Tibial artery (tissue), 4 donors: ENCODE data around the gene AFF4.

Experiments
- DNase-seq, 2 donors: peaks; one replicate each; pipeline ENCODE4 v3.0.0-alpha.2; 2019
- H3K27ac ChIP-seq, 2 donors: fragments of 200-600 bp; sonication (generic) in 1 of 2; 1 replicate in 1 of 2; 2 replicates in 1 of 2; pipeline ENCODE4 v1.5.1; 2018 to 2019; ENCODE audit warnings: mild to moderate bottlenecking in 1 of 2
- H3K27me3 ChIP-seq, 2 donors: fragments of 200-600 bp; sonication (generic) in 1 of 2; one replicate each; pipeline versions ENCODE4 v1.5.1 to v1.6.0; 2016 to 2019
- H3K36me3 ChIP-seq, 3 donors: fragments of 200-600 bp; sonication (generic) in 2 of 3; one replicate each; pipeline ENCODE4 v1.5.1; 2016 to 2019; ENCODE audit warnings: mild to moderate bottlenecking in 2 of 3
- H3K4me1 ChIP-seq, 4 donors: fragments of 200-600 bp; sonication (generic) in 2 of 4; 1 replicate in 3 of 4; 2 replicates in 1 of 4; pipeline ENCODE4 v1.5.1; 2016 to 2019
- H3K4me3 ChIP-seq, 2 donors: fragments of 200-600 bp; sonication (generic) in 1 of 2; 1 replicate in 1 of 2; 2 replicates in 1 of 2; pipeline ENCODE4 v1.5.1; 2018 to 2019; ENCODE audit warnings: mild to moderate bottlenecking in 2 of 2
- H3K9me3 ChIP-seq, 3 donors: fragments of 200-600 bp; sonication (generic) in 1 of 3; one replicate each; pipeline ENCODE4 v1.5.1; 2016 to 2019
- intact Hi-C: fragments of 100-400 bp; cut with DNase I; formaldehyde crosslinking; loops from one replicate; pipeline ENCODE4 v1.15.0; 2023; ENCODE audit warnings: low total_unique reads
- TF ChIP-seq, protein P1 (sequence below), 2 experiments: fragments of 200-600 bp in 1 of 2; fragments of 450-650 bp in 1 of 2; IDR thresholded peaks; one replicate each; pipeline ENCODE4 v1.5.1; 2017 to 2019; ENCODE audit warnings: antibody characterized with exemption in 2 of 2, mild to moderate bottlenecking in 1 of 2, moderate library complexity in 1 of 2

Gene AFF4

DNA sequence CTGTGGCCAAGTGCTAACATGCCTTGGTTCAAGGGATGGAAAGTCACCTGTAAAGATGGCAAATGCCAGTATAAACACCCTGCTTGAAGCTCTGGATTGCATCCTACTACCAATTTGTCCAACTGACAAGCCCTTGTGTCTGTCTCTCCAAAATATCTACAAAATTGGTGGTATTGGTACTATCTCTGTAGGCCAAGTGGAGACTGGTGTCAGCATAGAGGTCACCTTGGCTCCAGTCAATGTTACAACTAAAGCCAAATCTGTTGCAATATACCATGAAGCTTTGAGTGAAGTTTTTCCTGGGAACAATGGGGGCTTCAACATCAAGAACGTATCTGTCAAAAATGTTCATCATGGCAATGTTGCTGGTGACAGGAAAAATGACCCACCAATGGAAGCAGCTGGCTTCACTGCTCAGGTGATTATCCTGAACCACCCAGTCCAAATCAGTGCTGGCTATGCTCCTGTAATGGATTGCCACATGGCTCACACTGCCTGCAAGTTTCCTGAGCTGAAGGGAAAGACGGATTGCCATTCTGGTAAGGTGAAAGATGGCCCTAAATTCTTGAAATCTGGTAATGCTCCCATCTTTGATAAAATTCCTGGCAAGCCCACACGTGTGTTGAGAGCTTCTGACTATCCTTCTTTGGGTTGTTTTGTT is 19.9 kb downstream of the AFF4 start:
- Histone ChIP-seq H3K9me3 (no peaks in the 10 kb centered on the region), H3K27ac (no peak overlapping the region), H3K4me1 (peaks cover 0 to 80% (median 25%) of the 10 kb centered on the region in 4 donors), H3K27me3 (no peaks in the 10 kb centered on the region), H3K4me3 (no peak overlapping the region), H3K36me3 (no peaks in the 10 kb centered on the region)
- no peak for DNase-seq
- intact Hi-C loops = no loop called here
- TF ChIP-seq, protein P1, sequence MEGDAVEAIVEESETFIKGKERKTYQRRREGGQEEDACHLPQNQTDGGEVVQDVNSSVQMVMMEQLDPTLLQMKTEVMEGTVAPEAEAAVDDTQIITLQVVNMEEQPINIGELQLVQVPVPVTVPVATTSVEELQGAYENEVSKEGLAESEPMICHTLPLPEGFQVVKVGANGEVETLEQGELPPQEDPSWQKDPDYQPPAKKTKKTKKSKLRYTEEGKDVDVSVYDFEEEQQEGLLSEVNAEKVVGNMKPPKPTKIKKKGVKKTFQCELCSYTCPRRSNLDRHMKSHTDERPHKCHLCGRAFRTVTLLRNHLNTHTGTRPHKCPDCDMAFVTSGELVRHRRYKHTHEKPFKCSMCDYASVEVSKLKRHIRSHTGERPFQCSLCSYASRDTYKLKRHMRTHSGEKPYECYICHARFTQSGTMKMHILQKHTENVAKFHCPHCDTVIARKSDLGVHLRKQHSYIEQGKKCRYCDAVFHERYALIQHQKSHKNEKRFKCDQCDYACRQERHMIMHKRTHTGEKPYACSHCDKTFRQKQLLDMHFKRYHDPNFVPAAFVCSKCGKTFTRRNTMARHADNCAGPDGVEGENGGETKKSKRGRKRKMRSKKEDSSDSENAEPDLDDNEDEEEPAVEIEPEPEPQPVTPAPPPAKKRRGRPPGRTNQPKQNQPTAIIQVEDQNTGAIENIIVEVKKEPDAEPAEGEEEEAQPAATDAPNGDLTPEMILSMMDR (IDR thresholded peaks at IDR 0.05) = no peak

DNA sequence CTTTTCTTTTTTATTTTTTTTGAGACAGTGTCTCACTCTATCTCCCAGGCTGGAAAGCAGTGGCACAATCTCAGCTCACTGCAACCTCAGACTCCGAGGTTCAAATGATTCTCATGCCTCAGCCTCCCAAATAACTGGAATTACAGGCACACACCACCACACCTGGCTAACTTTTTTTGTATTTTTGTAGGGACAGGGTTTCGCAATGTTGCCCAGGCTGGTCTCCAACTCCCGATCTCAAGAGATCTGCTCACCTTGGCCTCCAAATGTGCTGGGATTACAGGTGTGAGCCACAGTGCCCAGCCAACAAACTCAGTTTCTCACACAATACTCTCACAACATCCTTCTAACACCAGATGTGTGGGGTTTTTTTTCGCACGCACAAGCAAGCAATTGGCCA is 22.1 kb downstream of the AFF4 start:
- TF ChIP-seq, protein P1 (IDR thresholded peaks at IDR 0.05) = no peak
- Histone ChIP-seq H3K36me3 (no peaks in the 10 kb centered on the region), H3K9me3 (no peaks in the 10 kb centered on the region), H3K4me3 (no peak overlapping the region), H3K4me1 (peaks cover 0 to 66% (median 17%) of the 10 kb centered on the region in 4 donors), H3K27me3 (no peaks in the 10 kb centered on the region), H3K27ac (no peak overlapping the region)
- intact Hi-C loops = no loop called here
- DNase-seq = no peak

DNA sequence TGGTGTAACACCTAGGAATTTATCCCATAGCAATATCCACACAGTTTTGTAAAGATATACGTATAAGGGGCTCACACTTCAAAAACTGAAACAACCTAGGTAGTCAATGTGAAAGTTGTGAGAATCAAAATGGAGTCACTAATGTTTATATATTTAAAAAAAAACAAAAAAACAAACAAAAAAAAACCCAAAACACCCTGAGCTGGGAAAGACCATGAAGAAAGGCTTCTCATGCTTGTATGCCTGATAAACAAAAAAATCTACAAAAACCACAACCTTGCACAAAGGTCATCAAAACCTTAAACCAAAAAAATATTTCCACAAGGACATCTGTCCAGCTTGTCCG is 35.4 kb downstream of the AFF4 start:
- peaks cover 37 to 68% (median 46%) of the 10 kb centered on the region in 3 donors for H3K36me3 ChIP-seq
- TF ChIP-seq, protein P1 (IDR thresholded peaks at IDR 0.05) = no peak
- DNase-seq = no peak
- no peaks in the 10 kb centered on the region for H3K9me3 ChIP-seq
- no peaks in the 10 kb centered on the region for H3K27me3 ChIP-seq
- intact Hi-C loops = no loop called here
- no peak overlapping the region for H3K27ac ChIP-seq
- peaks cover 0 to 10% (median 0%) of the 10 kb centered on the region in 4 donors for H3K4me1 ChIP-seq
- no peak overlapping the region for H3K4me3 ChIP-seq

DNA sequence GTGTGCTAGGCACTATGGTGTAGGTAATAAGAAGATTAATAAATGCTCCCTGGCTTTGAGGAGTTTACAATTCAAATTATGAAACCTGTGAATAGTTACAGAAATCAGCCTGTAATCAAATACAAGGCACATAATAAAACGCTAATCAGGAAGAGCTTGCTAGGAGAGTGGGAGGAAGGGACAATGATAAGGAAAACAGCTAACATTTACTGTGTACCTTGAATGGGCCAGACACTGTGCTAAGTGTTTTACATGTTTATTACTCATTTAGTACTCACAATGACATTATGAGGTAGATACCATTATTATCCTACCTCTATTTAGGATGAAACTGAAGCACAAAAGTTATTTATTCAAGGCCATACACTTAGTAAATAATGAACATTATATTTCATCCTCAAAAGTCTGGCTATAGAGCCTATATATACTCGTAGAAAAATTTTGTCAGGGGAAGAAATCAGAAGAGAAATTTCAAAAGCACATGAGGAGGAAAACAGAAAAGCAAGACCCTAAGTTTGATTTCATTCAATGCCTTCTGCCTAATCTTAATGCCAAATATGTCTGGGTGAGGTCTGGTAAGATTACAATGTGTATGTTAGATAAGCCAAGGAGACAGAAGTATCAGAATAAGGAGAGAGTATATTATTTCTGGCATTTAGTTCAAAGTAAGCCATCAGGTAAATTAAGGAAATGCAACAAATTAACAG is 35.9 kb downstream of the AFF4 start:
- H3K36me3 ChIP-seq = peaks cover 37 to 70% (median 46%) of the 10 kb centered on the region in 3 donors
- peaks cover 0 to 10% (median 0%) of the 10 kb centered on the region in 4 donors for H3K4me1 ChIP-seq
- intact Hi-C loops = no loop called here
- DNase-seq = no peak
- no peaks in the 10 kb centered on the region for H3K27me3 ChIP-seq
- TF ChIP-seq, protein P1 (IDR thresholded peaks at IDR 0.05) = no peak
- no peak overlapping the region for H3K27ac ChIP-seq
- H3K9me3 ChIP-seq = no peaks in the 10 kb centered on the region
- H3K4me3 ChIP-seq = no peak overlapping the region

DNA sequence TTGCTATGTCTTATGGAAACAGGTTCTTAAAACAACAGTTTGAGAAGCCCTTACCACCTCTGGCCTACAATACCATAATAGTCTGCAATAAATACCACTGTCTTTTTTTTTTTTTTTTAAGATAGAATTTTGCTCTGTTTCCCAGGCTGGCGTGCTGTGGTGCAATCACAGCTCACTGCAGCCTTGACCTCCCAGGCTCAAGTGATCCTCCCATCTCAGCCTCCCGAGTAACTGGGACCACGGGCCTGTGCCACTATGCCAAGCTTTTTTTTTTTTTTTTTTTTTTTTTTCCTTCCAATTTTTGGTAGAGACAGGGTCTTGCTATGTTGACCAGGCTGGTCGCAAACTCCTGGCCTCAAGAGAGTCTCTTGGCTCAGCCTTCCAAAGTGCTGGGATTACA is 37.0 kb downstream of the AFF4 start:
- Histone ChIP-seq H3K9me3 (no peaks in the 10 kb centered on the region), H3K4me3 (no peak overlapping the region), H3K4me1 (peaks cover 0 to 10% (median 0%) of the 10 kb centered on the region in 4 donors), H3K27ac (no peak overlapping the region), H3K27me3 (no peaks in the 10 kb centered on the region), H3K36me3 (peaks cover 37 to 72% (median 51%) of the 10 kb centered on the region in 3 donors)
- no peak for DNase-seq
- intact Hi-C loops = no loop called here
- TF ChIP-seq, protein P1 (IDR thresholded peaks at IDR 0.05) = no peak
